Lung (tissue), 12 donors: ENCODE results near the gene TNFRSF4. TPM values are rescaled to one million over a fixed set of nuclear protein-coding genes. Genes with fewer than 3 reads are reported as not detected.

Experiments used
- ATAC-seq: fragments of 200-7000 bp; cut with Tn5 transposase; one replicate; pipeline ENCODE4 v1.9.1; 2020; ENCODE audit warnings: moderate number of reproducible peaks; ENCODE audit not compliant: insufficient read depth, low FRiP score
- DNase-seq, 3 donors: peaks; one replicate each; pipeline ENCODE4 v3.0.0-alpha.2; 2013 to 2017
- H3K27ac ChIP-seq, 2 donors: one replicate each; pipeline ENCODE4 v1.5.1; 2013; ENCODE audit warnings: mild to moderate bottlenecking in 2 of 2, moderate library complexity in 2 of 2, control low read depth in 1 of 2, inconsistent platforms in 1 of 2, low read depth in 1 of 2, low read length in 1 of 2
- H3K27me3 ChIP-seq, 3 donors: one replicate each; pipeline ENCODE4 v1.5.1; 2013; ENCODE audit warnings: low read length in 2 of 3; ENCODE audit not compliant: control insufficient read depth in 3 of 3, insufficient read depth in 3 of 3
- H3K36me3 ChIP-seq, 4 donors: one replicate each; pipeline ENCODE4 v1.5.1; 2013; ENCODE audit warnings: low read length in 4 of 4, mild to moderate bottlenecking in 1 of 4, moderate library complexity in 1 of 4; ENCODE audit not compliant: control insufficient read depth in 4 of 4, insufficient read depth in 4 of 4
- H3K4me1 ChIP-seq, 5 donors: one replicate each; pipeline ENCODE4 v1.5.1; 2013; ENCODE audit warnings: low read length in 5 of 5, mild to moderate bottlenecking in 2 of 5, moderate library complexity in 1 of 5; ENCODE audit not compliant: control insufficient read depth in 5 of 5, insufficient read depth in 5 of 5
- H3K4me3 ChIP-seq: one replicate; pipeline ENCODE4 v1.5.1; 2013; ENCODE audit warnings: mild to moderate bottlenecking, control low read depth, moderate library complexity
- H3K9ac ChIP-seq, 2 donors: one replicate each; pipeline ENCODE4 v1.5.1; 2013; ENCODE audit warnings: low read length in 2 of 2, control low read depth in 1 of 2; ENCODE audit not compliant: insufficient read depth in 1 of 2
- H3K9me3 ChIP-seq, 4 donors: one replicate each; pipeline ENCODE4 v1.5.1; 2013; ENCODE audit warnings: low read length in 3 of 4, mild to moderate bottlenecking in 1 of 4, moderate library complexity in 1 of 4; ENCODE audit not compliant: control insufficient read depth in 4 of 4, insufficient read depth in 3 of 4
- CTCF ChIP-seq: IDR thresholded peaks from 2 replicates; pipeline ENCODE4 v1.5.1; 2012; ENCODE audit warnings: mild to moderate bottlenecking; ENCODE audit errors: control extremely low read depth, extremely low read depth
- WGBS, 2 donors: extraction: QIAGEN DNeasy Blood & Tissue Kit; methylation state at CpG; one replicate each; pipeline ENCODE4 v1.1.7; 2013; 5-methylcytosine and 5-hydroxymethylcytosine counted together
- polyA plus RNA-seq, 2 donors: library from polyadenylated mRNA; stranded (reverse); fragments of 200-250 nt; gene quantifications; one replicate each; pipeline ENCODE4 v1.2.1, GENCODE V29; 2013
- total RNA-seq, 2 donors: library from RNA; depleted of rRNA in 1 of 2; stranded (reverse); fragments of >200 nt in 1 of 2; gene quantifications; one replicate each; pipeline ENCODE4 v1.2.1, GENCODE V29; 2014 to 2021
- donor health status: control.
- donor health status: control.
- donor health status: Bipolar disorder and iron deficiency.
- donor health status: healthy.
- donor health status: DM: yes; HTN: yes; CAD: no.

The TNFRSF4 gene
- total and polyA plus RNA-seq, 4 donors: 3.6 to 11.3 (median 6.9) TPM

GRCh38 chr1:1236176-1236763 lies 22.3 kb upstream of the TNFRSF4 start:
- ATAC-seq (no peak), DNase-seq (no peak)
- peaks cover 0 to 27% (median 0%) of the 10 kb centered on the region in 3 donors for H3K27me3 ChIP-seq
- no peak overlapping the region for H3K4me3 ChIP-seq
- peaks cover 0 to 8% (median 0%) of the 10 kb centered on the region in 4 donors for H3K9me3 ChIP-seq
- H3K36me3 ChIP-seq: peaks cover 0 to 6% (median under 1%) of the 10 kb centered on the region in 4 donors
- H3K4me1 ChIP-seq: peaks cover 0 to 17% (median 0%) of the 10 kb centered on the region in 5 donors
- no peak for TF ChIP-seq CTCF
- 82 to 87% methylated on average over 22 of the region's 22 CpGs for WGBS, 2 donors
- H3K9ac ChIP-seq: no peak overlapping the region
- H3K27ac ChIP-seq: no peak overlapping the region

- no peak overlapping the region for H3K4me3 ChIP-seq
- H3K27me3 ChIP-seq: peaks cover 0 to 27% (median 0%) of the 10 kb centered on the region in 3 donors
- no peak for TF ChIP-seq CTCF
- H3K9ac ChIP-seq: no peak overlapping the region
- peaks cover 0 to 8% (median 0%) of the 10 kb centered on the region in 4 donors for H3K9me3 ChIP-seq
- H3K27ac ChIP-seq: no peak overlapping the region
- ATAC-seq (no peak), DNase-seq (no peak)
- 93 to 95% methylated on average over 25 to 27 of the region's 27 CpGs for WGBS, 2 donors
- peaks cover 0 to 6% (median under 1%) of the 10 kb centered on the region in 4 donors for H3K36me3 ChIP-seq
- H3K4me1 ChIP-seq: peaks cover 0 to 18% (median 5%) of the 10 kb centered on the region in 5 donors
Measured at GRCh38 chr1:1235016-1235744, 21.2 kb upstream of the TNFRSF4 start.

- no peak overlapping the region for H3K9ac ChIP-seq
- no peak overlapping the region for H3K4me3 ChIP-seq
- WGBS, 2 donors: 96 to 97% methylated on average over 28 of the region's 28 CpGs
- TF ChIP-seq CTCF: no peak
- peaks cover 0 to 20% (median 0%) of the 10 kb centered on the region in 3 donors for H3K27me3 ChIP-seq
- H3K4me1 ChIP-seq: peaks cover 0 to 26% (median 7%) of the 10 kb centered on the region in 5 donors
- H3K27ac ChIP-seq: no peak overlapping the region
- no peak for DNase-seq
- H3K36me3 ChIP-seq: peaks cover 0 to 6% (median under 1%) of the 10 kb centered on the region in 4 donors
- peaks cover 0 to 8% (median 0%) of the 10 kb centered on the region in 4 donors for H3K9me3 ChIP-seq
- ATAC-seq: no peak
Measured at GRCh38 chr1:1234180-1234808, 20.3 kb upstream of the TNFRSF4 start.
